Measurements from ENCODE around the gene NID1. TPM values are rescaled to one million over a fixed set of nuclear protein-coding genes. Genes with fewer than 3 reads are reported as not detected.

Gene NID1
- total and polyA plus RNA-seq, 9 of the 15 experiments (the other 6 are each of a cell fraction or from before 2014, with no cell fraction given), result 0.22 TPM; not detected in 8

DNA sequence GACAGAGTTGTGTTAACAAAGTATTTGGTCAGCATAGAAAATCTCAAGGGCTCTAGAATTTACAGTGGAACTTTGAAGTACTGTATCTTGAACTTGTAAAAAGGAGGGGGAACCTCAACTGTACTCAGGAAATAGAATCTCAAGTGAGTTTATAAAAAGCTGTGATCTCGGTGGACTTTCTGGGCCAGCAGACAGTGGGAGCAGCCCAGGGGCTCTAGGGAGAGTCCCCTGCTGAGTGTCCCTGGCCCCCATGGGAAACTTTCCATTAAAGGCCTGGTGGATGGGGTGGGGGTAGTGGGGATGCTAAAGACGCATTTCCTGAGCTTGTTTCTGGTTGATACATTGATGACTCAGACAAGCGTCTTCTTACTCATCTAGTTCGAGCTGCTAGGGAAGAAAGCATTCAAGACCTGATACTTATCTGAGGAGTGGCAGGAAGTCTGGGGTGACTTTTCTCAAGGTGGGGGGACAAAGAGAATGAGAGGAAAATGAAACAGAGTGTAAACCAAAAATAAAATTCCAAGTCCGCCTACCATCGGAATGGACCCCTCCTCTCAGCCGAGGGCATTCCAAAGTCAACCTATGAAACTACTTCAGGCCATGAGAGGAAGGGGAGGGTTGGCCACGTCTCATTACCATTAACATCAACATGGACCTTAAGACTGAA lies 65.5 kb downstream of the NID1 start (continued):
- TF ChIP-seq, protein P1, sequence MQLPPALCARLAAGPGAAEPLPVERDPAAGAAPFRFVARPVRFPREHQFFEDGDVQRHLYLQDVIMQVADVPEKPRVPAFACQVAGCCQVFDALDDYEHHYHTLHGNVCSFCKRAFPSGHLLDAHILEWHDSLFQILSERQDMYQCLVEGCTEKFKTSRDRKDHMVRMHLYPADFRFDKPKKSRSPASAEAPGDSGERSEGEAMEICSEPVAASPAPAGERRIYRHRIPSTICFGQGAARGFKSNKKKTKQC (CRISPR knock-in tag; IDR thresholded peaks at IDR 0.05), result no peak
- TF ChIP-seq ILF3 (IDR thresholded peaks at IDR 0.05; ENCODE audit: borderline replicate concordance), result no peak
- no peak for TF ChIP-seq CBX3 (IDR thresholded peaks at IDR 0.05; ENCODE audit: borderline replicate concordance in 1 of 2, low read length in 2 of 2)
- TF ChIP-seq ZNF408 (CRISPR knock-in tag; IDR thresholded peaks at IDR 0.05; ENCODE audit: low read depth), result no peak
- no peak for TF ChIP-seq RBBP5 (IDR thresholded peaks at IDR 0.05; ENCODE audit: borderline replicate concordance, insufficient read depth, low read length, poor library complexity, severe bottlenecking)
- no peak for TF ChIP-seq MTA1 (IDR thresholded peaks at IDR 0.05; ENCODE audit: borderline replicate concordance)
- TF ChIP-seq JUND (IDR thresholded peaks at IDR 0.05; ENCODE audit: borderline replicate concordance, low read depth, low read length), result peak; percentile 91
- peak; percentile 84; the same call in 2 of the 3 replicates for TF ChIP-seq JUND (tag; IDR thresholded peaks at IDR 0.05; ENCODE audit: borderline replicate concordance, low read depth, low read length)
- TF ChIP-seq ZBTB43 (CRISPR knock-in tag; IDR thresholded peaks at IDR 0.05), result no peak
- TF ChIP-seq ZBTB11 (CRISPR knock-in tag; IDR thresholded peaks at IDR 0.05), result peak in 1 of 3 experiments; percentile 43; a peak in 1 of 6 replicates
- no peak for TF ChIP-seq RFX7 (CRISPR knock-in tag; IDR thresholded peaks at IDR 0.05)
- no peak for TF ChIP-seq ILK (tag; IDR thresholded peaks at IDR 0.05; ENCODE audit: borderline replicate concordance, low read depth)
- TF ChIP-seq TEAD2 (tag; IDR thresholded peaks at IDR 0.05), result no peak
- TF ChIP-seq ARID3B (CRISPR knock-in tag; IDR thresholded peaks at IDR 0.05; ENCODE audit: borderline replicate concordance), result no peak
- no peak for TF ChIP-seq LCOR (CRISPR knock-in tag; IDR thresholded peaks at IDR 0.05)

All from K562 (cell line).